Endothelial cell of umbilical vein (primary cell): ENCODE measurements around the gene PSMC2. TPM values are rescaled to one million over a fixed set of nuclear protein-coding genes. Genes with fewer than 3 reads are reported as not detected.

Experiments
- BruUV-seq: library from RNA; stranded (reverse); fragments of 400-500 nt; replicated peaks from 2 replicates; lab custom pipeline; 2021; lab: Mats Ljungman, UMichigan
- CTCF ChIA-PET: fragments of 300-600, 350-600 bp; sonication (Branson Sonifier 250); formaldehyde crosslinking; loops from one replicate; lab custom pipeline; 2021; ENCODE audit warnings: antibody characterized with exemption, inconsistent platforms; lab: Charles Lee
- POLR2A ChIA-PET: fragments of 300-600, 350-600 bp; sonication (Branson Sonifier 250); formaldehyde crosslinking; loops from one replicate; lab custom pipeline; 2021; ENCODE audit warnings: antibody characterized with exemption, inconsistent platforms; lab: Charles Lee
- DNase-seq: peaks from one replicate; pipeline ENCODE4 v3.0.0-alpha.2; 2011; ENCODE audit warnings: low read depth, low spot score
- FAIRE-seq: peaks from 2 replicates; lab custom pipeline; 2011; peaks lifted over from hg19 to GRCh38; lab: Jason Lieb, UNC
- H2AFZ ChIP-seq: 2 replicates; pipeline ENCODE4 v1.6.0; 2012; ENCODE audit warnings: low read depth, low read length, control low read depth, inconsistent platforms
- H3K27ac ChIP-seq: 2 replicates; pipeline ENCODE4 v1.5.1; 2011; ENCODE audit warnings: low read depth, mild to moderate bottlenecking, control low read depth, low read length, moderate library complexity; ENCODE audit not compliant: insufficient read depth
- H3K27me3 ChIP-seq, 2 experiments: 2 replicates each; pipeline versions ENCODE4 v1.6.0 to v1.6.1; 2011; ENCODE audit warnings: low read length in 2 of 2, mixed read lengths in 1 of 2; ENCODE audit not compliant: control insufficient read depth in 2 of 2, insufficient read depth in 2 of 2
- H3K36me3 ChIP-seq, 2 experiments: 2 replicates in 1 of 2; 3 replicates in 1 of 2; pipeline ENCODE4 v1.5.1; 2011; ENCODE audit warnings: low read length in 2 of 2, mild to moderate bottlenecking in 1 of 2, moderate library complexity in 1 of 2; ENCODE audit not compliant: control insufficient read depth in 2 of 2, insufficient read depth in 2 of 2; ENCODE audit errors: extremely low read depth in 1 of 2
- H3K4me1 ChIP-seq: 3 replicates; pipeline ENCODE4 v1.5.1; 2011; ENCODE audit warnings: mild to moderate bottlenecking, low read length; ENCODE audit not compliant: control insufficient read depth, insufficient read depth; ENCODE audit errors: extremely low read depth
- H3K4me2 ChIP-seq: 2 replicates; pipeline ENCODE4 v1.6.1; 2011; ENCODE audit warnings: low read length, control low read depth, mixed read lengths; ENCODE audit not compliant: insufficient read depth
- H3K4me3 ChIP-seq, 3 experiments: fragments of 200-600 bp in 1 of 3; sonication (generic), shearing (Covaris generic) in 1 of 3; replicated peaks in 1 of 3; 2 replicates each; pipeline ENCODE4 v1.5.1; 2011 to 2016; ENCODE audit warnings: control low read depth in 3 of 3, low read length in 3 of 3, mild to moderate bottlenecking in 2 of 3, inconsistent platforms in 1 of 3, low read depth in 1 of 3, moderate library complexity in 1 of 3; ENCODE audit not compliant: insufficient read depth in 1 of 3
- H3K79me2 ChIP-seq: 2 replicates; pipeline ENCODE4 v1.6.0; 2012; ENCODE audit warnings: low read length, inconsistent platforms; ENCODE audit not compliant: control insufficient read depth, insufficient read depth
- H3K9ac ChIP-seq: replicated peaks from 2 replicates; pipeline ENCODE3; 2011; ENCODE audit warnings: low read length, control low read depth; ENCODE audit not compliant: insufficient read depth; ENCODE audit errors: extremely low read depth
- H3K9me1 ChIP-seq: replicated peaks from 3 replicates; pipeline ENCODE4 v1.6.0; 2011; ENCODE audit warnings: mild to moderate bottlenecking, low read length; ENCODE audit not compliant: control insufficient read depth, insufficient read depth; ENCODE audit errors: extremely low read depth
- H3K9me3 ChIP-seq: replicated peaks from 2 replicates; pipeline ENCODE4 v1.5.1; 2012; ENCODE audit warnings: low read length, inconsistent platforms; ENCODE audit not compliant: control insufficient read depth, insufficient read depth
- H4K20me1 ChIP-seq: replicated peaks from 2 replicates; pipeline ENCODE3; 2011; ENCODE audit warnings: mild to moderate bottlenecking, low read length; ENCODE audit not compliant: control insufficient read depth, insufficient read depth; ENCODE audit errors: extremely low read depth
- EZH2 ChIP-seq: IDR thresholded peaks from 2 replicates; pipeline ENCODE4 v1.6.1; 2012; ENCODE audit warnings: borderline replicate concordance, low read depth, mild to moderate bottlenecking, moderate library complexity, low read length, inconsistent platforms; ENCODE audit not compliant: severe bottlenecking
- JUN ChIP-seq: IDR thresholded peaks from 2 replicates; pipeline ENCODE4 v1.6.1; 2011; ENCODE audit warnings: borderline replicate concordance, low read depth; ENCODE audit not compliant: insufficient read length, insufficient read depth
- MYC ChIP-seq: IDR thresholded peaks from one replicate; pipeline ENCODE4 v1.6.1; 2011; ENCODE audit warnings: mild to moderate bottlenecking, low read depth, low read length
- POLR2A ChIP-seq: IDR thresholded peaks from 2 replicates; pipeline ENCODE4 v1.6.1; 2012; ENCODE audit warnings: low read depth, mild to moderate bottlenecking, control low read depth, low read length
- POLR2AphosphoS5 ChIP-seq: IDR thresholded peaks from 2 replicates; pipeline ENCODE4 v1.6.1; 2012; ENCODE audit warnings: low read depth, mild to moderate bottlenecking, control low read depth, low read length, moderate library complexity; ENCODE audit not compliant: insufficient read depth
- dilution Hi-C: fragments of 300-500 bp; cut with MboI; formaldehyde crosslinking; loops from one replicate; pipeline ENCODE4 v1.15.0; 2019; ENCODE audit warnings: low sequenced_read_pairs; ENCODE audit not compliant: extremely low pct_ligation_motif_present
- intact Hi-C: fragments of 100-400 bp; cut with micrococcal nuclease; formaldehyde crosslinking; loops from one replicate; pipeline ENCODE4 v1.10.0; 2022
- polyA plus RNA-seq, 4 experiments: library from polyadenylated mRNA; depleted of rRNA in 3 of 4; stranded (reverse) in 3 of 4; unstranded in 1 of 4; fragments of >200 nt; gene quantifications; 2 replicates each; pipeline versions ENCODE4 v1.2.1 to v1.2.3, GENCODE V29; 2011 to 2012; ENCODE audit warnings: missing spikeins in 1 of 4
- small RNA-seq: library from RNA; depleted of rRNA; stranded (forward); fragments of <200 nt; gene quantifications from one replicate; pipeline ENCODE3, GENCODE V24; 2012; ENCODE audit warnings: low replicate concordance, low read depth; ENCODE audit not compliant: insufficient read depth, insufficient read length
- total RNA-seq: library from RNA; stranded (reverse); gene quantifications from 2 replicates; pipeline ENCODE4 v1.2.3, GENCODE V29; 2021

The PSMC2 gene
- total and polyA plus RNA-seq, 2 donors (not counting 3 experiments of a cell fraction or from before 2014, with no cell fraction given): 109 to 147 TPM

GRCh38 chr7:103418241-103418640 is 70.8 kb downstream of the PSMC2 start:
- dilution Hi-C loops: no loop called here
- CTCF ChIA-PET: no interaction called here

More at GRCh38 chr7:103418241-103418640, 70.8 kb downstream of the PSMC2 start:
- DNase-seq (no peak), FAIRE-seq (no peak)
- Histone ChIP-seq H4K20me1 (no peaks in the 10 kb centered on the region), H3K4me2 (no peak overlapping the region), H3K4me1 (no peaks in the 10 kb centered on the region), H2AFZ (no peak overlapping the region), H3K4me3 (no peak overlapping the region), H3K27me3 (peaks cover 0 to 7% of the 10 kb centered on the region in 2 experiments), H3K79me2 (no peaks in the 10 kb centered on the region), H3K36me3 (no peaks in the 10 kb centered on the region), H3K9ac (no peak overlapping the region), H3K9me3 (no peaks in the 10 kb centered on the region), H3K9me1 (no peaks in the 10 kb centered on the region), H3K27ac (no peak overlapping the region)
- intact Hi-C loops: no loop called here
- no TSS peak for BruUV-seq
- POLR2A ChIA-PET: no interaction called here
- TF ChIP-seq MYC (no peak), POLR2AphosphoS5 (no peak), POLR2A (no peak), EZH2 (no peak), JUN (no peak)

Small RNA genes within 50 kb of the gene (small RNA-seq; reads per million reads assigned to genes)
- gene RPS29P16: not detected

Other genes starting within 250 kb of the PSMC2 start
- 6.6 and 6.7 TPM in 2 replicates for gene NAPEPLD, start 198.5 kb upstream of the PSMC2 start, total RNA-seq
- gene NAPEPLD, start 198.5 kb upstream of the PSMC2 start, polyA plus RNA-seq: 1.5 and 2.6 TPM in 2 replicates
- gene PMPCB, start 50.2 kb upstream of the PSMC2 start, total RNA-seq: 36.8 and 39.7 TPM in 2 replicates
- 25.3 and 30.0 TPM in 2 replicates for gene PMPCB, start 50.2 kb upstream of the PSMC2 start, polyA plus RNA-seq
- 33.3 and 36.3 TPM in 2 replicates for gene DNAJC2, start 2.9 kb upstream of the PSMC2 start, total RNA-seq
- gene DNAJC2, start 2.9 kb upstream of the PSMC2 start, polyA plus RNA-seq: 6.1 and 8.4 TPM in 2 replicates
- not detected in 2 replicates for gene SLC26A5, start 98.6 kb downstream of the PSMC2 start, total RNA-seq
- not detected in 2 replicates for gene SLC26A5, start 98.6 kb downstream of the PSMC2 start, polyA plus RNA-seq